Measurements from ENCODE around the gene FGFBP3.

The FGFBP3 gene, protein sequence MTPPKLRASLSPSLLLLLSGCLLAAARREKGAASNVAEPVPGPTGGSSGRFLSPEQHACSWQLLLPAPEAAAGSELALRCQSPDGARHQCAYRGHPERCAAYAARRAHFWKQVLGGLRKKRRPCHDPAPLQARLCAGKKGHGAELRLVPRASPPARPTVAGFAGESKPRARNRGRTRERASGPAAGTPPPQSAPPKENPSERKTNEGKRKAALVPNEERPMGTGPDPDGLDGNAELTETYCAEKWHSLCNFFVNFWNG

DNA sequence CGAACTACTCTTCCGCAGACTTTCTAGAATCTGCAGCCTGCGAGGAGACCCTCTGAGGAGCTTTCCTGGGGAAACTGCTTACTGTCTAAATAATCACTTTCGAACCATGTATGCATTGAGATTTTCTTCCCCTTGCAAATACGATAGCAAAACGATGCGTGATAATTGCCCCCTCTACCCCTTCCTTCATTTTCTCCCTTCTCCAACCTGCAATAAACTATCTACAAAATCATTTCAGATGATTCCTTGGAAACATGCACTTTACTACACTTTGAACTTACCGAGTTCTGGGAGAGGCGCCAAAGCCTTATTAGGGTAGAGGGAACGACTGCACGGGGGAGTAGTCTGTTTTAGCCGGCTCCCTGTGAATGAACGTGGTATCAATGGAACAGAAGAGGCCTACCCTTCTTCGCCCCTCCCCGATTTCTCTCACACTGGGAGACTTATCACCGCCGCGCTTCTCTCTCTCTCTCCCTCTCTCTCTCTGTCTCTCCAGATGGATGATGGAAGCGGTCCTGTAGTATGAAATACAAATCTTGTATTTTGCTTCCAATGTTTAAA, at the start of gene FGFBP3:
FGFBP3 (minus strand) TSS at position 370 of the 561 bp plus-strand sequence. CDS start 517 bp downstream, outside the sequence.
- no peaks in the 10 kb centered on the region for H3F3A ChIP-seq (ENCODE audit: insufficient read depth, low read length)
- H3K4me3 ChIP-seq (ENCODE audit: low read depth, low read length, poor library complexity, severe bottlenecking) = peak within 1 kb of the TSS; percentile 73
- TF ChIP-seq EZH2 (IDR thresholded peaks at IDR 0.05; ENCODE audit: borderline replicate concordance, low read length) = no peak
- TF ChIP-seq, protein P1, sequence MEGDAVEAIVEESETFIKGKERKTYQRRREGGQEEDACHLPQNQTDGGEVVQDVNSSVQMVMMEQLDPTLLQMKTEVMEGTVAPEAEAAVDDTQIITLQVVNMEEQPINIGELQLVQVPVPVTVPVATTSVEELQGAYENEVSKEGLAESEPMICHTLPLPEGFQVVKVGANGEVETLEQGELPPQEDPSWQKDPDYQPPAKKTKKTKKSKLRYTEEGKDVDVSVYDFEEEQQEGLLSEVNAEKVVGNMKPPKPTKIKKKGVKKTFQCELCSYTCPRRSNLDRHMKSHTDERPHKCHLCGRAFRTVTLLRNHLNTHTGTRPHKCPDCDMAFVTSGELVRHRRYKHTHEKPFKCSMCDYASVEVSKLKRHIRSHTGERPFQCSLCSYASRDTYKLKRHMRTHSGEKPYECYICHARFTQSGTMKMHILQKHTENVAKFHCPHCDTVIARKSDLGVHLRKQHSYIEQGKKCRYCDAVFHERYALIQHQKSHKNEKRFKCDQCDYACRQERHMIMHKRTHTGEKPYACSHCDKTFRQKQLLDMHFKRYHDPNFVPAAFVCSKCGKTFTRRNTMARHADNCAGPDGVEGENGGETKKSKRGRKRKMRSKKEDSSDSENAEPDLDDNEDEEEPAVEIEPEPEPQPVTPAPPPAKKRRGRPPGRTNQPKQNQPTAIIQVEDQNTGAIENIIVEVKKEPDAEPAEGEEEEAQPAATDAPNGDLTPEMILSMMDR (IDR thresholded peaks at IDR 0.05; ENCODE audit: low read length) = no peak
- no peaks in the 10 kb centered on the region for H3K27me3 ChIP-seq (ENCODE audit: insufficient read depth, low read length)
- no peaks in the 10 kb centered on the region for H3K79me2 ChIP-seq (ENCODE audit: insufficient read depth, low read length)
- H3K9ac ChIP-seq (ENCODE audit: low read length) = peak within 1 kb of the TSS; percentile 75
- no peaks in the 10 kb centered on the region for H4K20me1 ChIP-seq (ENCODE audit: insufficient read depth, low read length)
- peak within 1 kb of the TSS; percentile 21; the same call in 1 of the 2 replicates for H2AFZ ChIP-seq (ENCODE audit: low read length)
- peak within 1 kb of the TSS; percentile 93 for H3K4me2 ChIP-seq (ENCODE audit: low read length)
- H3K36me3 ChIP-seq (ENCODE audit: insufficient read depth, low read length) = no peaks in the 10 kb centered on the region
- H3K9me3 ChIP-seq (ENCODE audit: low read length) = no peaks in the 10 kb centered on the region
- H3K27ac ChIP-seq (ENCODE audit: low read depth, low read length, poor library complexity, severe bottlenecking) = no peak within 1 kb of the TSS
- no peaks in the 10 kb centered on the region for H3K9me2 ChIP-seq (ENCODE audit: low read depth, low read length)
- peaks cover 18% of the 10 kb centered on the region for H3K4me1 ChIP-seq (ENCODE audit: insufficient read depth, low read length, severe bottlenecking)

DNA sequence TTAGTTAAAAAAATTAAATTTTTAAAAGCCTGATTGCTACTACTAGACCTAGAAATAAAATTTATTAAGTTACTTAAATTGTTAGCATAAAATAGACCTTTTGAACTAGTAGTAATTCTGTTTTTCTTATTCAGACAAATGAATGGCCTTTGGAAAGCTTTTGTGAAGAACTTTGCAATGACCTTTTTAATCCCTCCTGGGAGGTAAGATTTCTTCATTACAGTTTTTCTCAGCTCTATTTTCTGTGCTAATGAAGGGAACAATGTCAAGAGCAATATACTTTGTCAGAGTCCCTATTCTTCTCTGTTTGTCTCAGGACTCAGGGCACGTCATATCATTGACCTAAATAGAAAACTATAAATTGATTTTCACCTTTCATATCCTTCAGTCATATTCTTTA, 47.8 kb upstream of the FGFBP3 start:
- H3K4me3 ChIP-seq (ENCODE audit: low read depth, low read length, poor library complexity, severe bottlenecking) = no peak overlapping the region
- no peak overlapping the region for H3K27ac ChIP-seq (ENCODE audit: low read depth, low read length, poor library complexity, severe bottlenecking)
- no peaks in the 10 kb centered on the region for H3K4me1 ChIP-seq (ENCODE audit: insufficient read depth, low read length, severe bottlenecking)
- H3K9ac ChIP-seq (ENCODE audit: low read length) = no peak overlapping the region
- TF ChIP-seq EZH2 (IDR thresholded peaks at IDR 0.05; ENCODE audit: borderline replicate concordance, low read length) = no peak
- TF ChIP-seq, protein P1 (IDR thresholded peaks at IDR 0.05; ENCODE audit: low read length) = no peak
- H3K9me2 ChIP-seq (ENCODE audit: low read depth, low read length) = no peaks in the 10 kb centered on the region
- no peaks in the 10 kb centered on the region for H3K9me3 ChIP-seq (ENCODE audit: low read length)
- no peaks in the 10 kb centered on the region for H3K27me3 ChIP-seq (ENCODE audit: insufficient read depth, low read length)
- H2AFZ ChIP-seq (ENCODE audit: low read length) = no peak overlapping the region
- no peaks in the 10 kb centered on the region for H3K79me2 ChIP-seq (ENCODE audit: insufficient read depth, low read length)
- no peak overlapping the region for H3K4me2 ChIP-seq (ENCODE audit: low read length)
- H4K20me1 ChIP-seq (ENCODE audit: insufficient read depth, low read length) = no peaks in the 10 kb centered on the region
- H3F3A ChIP-seq (ENCODE audit: insufficient read depth, low read length) = no peaks in the 10 kb centered on the region
- H3K36me3 ChIP-seq (ENCODE audit: insufficient read depth, low read length) = peaks cover 83% of the 10 kb centered on the region

DNA sequence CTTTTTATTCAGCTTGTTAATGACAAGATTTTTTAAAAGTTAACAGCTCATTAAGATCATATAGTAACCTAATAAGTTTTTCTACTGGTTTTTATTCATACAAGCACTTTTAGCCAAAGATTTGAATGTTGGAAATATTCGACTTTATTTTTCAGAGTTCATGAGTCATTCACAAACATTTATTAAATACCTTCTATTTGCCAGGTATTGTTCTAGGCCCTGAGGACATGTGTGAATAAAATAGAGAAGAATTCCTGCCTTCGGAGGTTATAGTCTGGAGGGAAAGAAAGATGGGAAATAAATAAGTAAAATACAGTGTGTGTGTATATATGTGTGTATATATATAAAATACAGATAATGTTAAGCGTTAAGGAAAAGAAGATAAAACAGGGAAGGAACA, 45.8 kb upstream of the FGFBP3 start:
- Histone ChIP-seq H3K9me3 (ENCODE audit: low read length) (no peaks in the 10 kb centered on the region), H3K9ac (ENCODE audit: low read length) (no peak overlapping the region), H3K36me3 (ENCODE audit: insufficient read depth, low read length) (peaks cover 77% of the 10 kb centered on the region), H3K9me2 (ENCODE audit: low read depth, low read length) (no peaks in the 10 kb centered on the region), H4K20me1 (ENCODE audit: insufficient read depth, low read length) (no peaks in the 10 kb centered on the region), H3K79me2 (ENCODE audit: insufficient read depth, low read length) (no peaks in the 10 kb centered on the region), H3K4me1 (ENCODE audit: insufficient read depth, low read length, severe bottlenecking) (no peaks in the 10 kb centered on the region), H3K4me3 (ENCODE audit: low read depth, low read length, poor library complexity, severe bottlenecking) (no peak overlapping the region), H3F3A (ENCODE audit: insufficient read depth, low read length) (no peaks in the 10 kb centered on the region), H2AFZ (ENCODE audit: low read length) (no peak overlapping the region), H3K27ac (ENCODE audit: low read depth, low read length, poor library complexity, severe bottlenecking) (no peak overlapping the region), H3K4me2 (ENCODE audit: low read length) (no peak overlapping the region), H3K27me3 (ENCODE audit: insufficient read depth, low read length) (no peaks in the 10 kb centered on the region)
- TF ChIP-seq EZH2 (IDR thresholded peaks at IDR 0.05; ENCODE audit: borderline replicate concordance, low read length) = no peak
- TF ChIP-seq, protein P1 (IDR thresholded peaks at IDR 0.05; ENCODE audit: low read length) = no peak

Data from OCI-LY1 (cell line).